GM12872 (cell line): ENCODE data around the gene PHF1.

Experiments used
- CTCF ChIP-seq: IDR thresholded peaks from 3 replicates; pipeline ENCODE4 v1.5.1; 2011; ENCODE audit warnings: low read depth, mild to moderate bottlenecking, low read length, moderate library complexity; ENCODE audit not compliant: insufficient read depth

Gene PHF1

GRCh38 chr6:33446356-33446755, 35.5 kb downstream of the PHF1 start:
- no peak for TF ChIP-seq CTCF

DNA sequence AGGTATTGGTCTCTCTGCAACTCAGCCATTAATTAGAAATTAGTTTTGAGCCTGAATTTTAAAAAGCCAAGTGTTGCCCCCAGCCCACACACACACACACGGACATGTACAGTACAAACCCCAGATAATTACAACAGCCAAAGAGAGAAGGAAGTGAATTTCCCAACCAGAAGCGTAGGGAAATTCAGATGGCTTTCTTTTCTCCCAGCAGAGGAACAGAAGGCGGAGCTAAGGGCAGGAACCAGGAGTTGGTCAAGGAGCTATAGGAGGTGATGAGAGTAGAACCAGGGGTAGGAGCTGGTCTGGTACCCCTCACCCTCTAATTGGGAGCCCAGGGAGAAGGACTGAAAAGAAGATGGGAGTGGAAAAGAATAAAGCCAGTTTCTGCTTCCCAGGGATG, 39.6 kb downstream of the PHF1 start:
- no peak for TF ChIP-seq CTCF

DNA sequence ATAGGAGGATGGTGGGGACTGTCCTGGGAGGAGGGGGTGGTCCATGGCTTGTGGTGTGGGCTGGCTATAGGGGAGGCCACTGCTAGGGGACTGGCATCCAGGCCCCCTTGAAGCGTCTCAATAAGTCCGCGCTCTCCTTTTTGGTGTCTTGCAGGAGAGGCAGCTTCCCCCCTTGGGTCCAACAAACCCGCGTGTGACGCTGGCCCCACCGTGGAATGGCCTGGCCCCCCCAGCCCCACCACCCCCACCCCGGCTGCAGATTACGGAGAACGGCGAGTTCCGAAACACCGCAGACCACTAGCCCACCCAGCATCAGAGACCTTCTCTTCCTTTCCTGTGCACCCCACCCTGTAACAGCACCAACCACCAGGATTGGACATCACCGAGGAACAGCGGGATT, 40.8 kb downstream of the PHF1 start:
- no peak for TF ChIP-seq CTCF

DNA sequence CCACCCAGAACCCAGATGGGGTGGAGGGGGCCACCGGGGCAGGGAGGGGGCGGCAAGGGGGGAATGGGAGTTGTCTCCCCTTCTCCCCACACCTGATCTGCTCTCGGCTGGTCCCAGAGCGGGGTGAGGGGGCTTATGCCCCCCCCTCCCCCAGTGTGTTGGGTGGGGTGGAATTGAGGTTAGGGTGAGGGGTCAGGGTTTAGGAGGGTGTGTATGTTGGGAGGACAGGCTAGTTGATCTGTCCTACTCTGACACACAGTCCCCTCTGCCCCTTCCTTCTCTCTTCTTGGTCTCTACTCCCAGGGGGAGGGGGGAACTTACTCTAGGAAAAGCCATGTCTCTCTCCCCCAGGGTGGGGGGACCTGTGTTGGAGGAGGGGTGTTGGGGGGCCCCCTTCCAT, 41.7 kb downstream of the PHF1 start:
- TF ChIP-seq CTCF = no peak

- no peak for TF ChIP-seq CTCF
Measured at GRCh38 chr6:33453393-33454008, 42.7 kb downstream of the PHF1 start.

GRCh38 chr6:33454009-33454946, 43.5 kb downstream of the PHF1 start, which contains the start of gene ZBTB9:
Gene ZBTB9, plus strand, starts transcription at chr6:33454576. Its CDS starts 525 bp downstream, at chr6:33455101.
- TF ChIP-seq CTCF = no peak

GRCh38 chr6:33455051-33455450, 44.2 kb downstream of the PHF1 start:
- no peak for TF ChIP-seq CTCF
